HG02798 (cell line): ENCODE measurements around the gene NUDT14.

Experiments
- ATAC-seq: cut with Tn5 transposase; IDR thresholded peaks from one replicate; pipeline ENCODE4 v1.9.1; 2021; ENCODE audit warnings: mild to moderate bottlenecking; ENCODE audit not compliant: unreplicated experiment, poor library complexity

Gene NUDT14

DNA sequence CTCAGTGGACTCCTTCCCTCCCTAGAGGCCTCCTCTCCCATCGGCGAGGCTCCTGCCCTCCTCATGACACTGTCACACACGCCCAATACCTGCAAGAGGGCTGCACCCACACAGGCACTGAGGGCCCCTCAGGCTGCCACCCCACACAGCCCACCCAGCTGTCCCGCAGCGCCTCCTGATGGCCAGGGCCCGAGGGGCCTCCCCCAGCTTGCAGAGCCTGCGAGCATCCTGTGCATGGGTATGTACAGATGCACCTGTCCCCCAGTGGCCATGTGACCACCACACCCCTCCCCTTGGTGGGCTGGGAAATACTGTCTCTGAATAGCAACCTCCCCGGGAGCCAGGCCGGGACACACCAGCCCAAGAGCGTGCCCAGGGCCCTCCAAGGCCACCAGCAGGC, 19.0 kb upstream of the NUDT14 start:
- no peak for ATAC-seq

DNA sequence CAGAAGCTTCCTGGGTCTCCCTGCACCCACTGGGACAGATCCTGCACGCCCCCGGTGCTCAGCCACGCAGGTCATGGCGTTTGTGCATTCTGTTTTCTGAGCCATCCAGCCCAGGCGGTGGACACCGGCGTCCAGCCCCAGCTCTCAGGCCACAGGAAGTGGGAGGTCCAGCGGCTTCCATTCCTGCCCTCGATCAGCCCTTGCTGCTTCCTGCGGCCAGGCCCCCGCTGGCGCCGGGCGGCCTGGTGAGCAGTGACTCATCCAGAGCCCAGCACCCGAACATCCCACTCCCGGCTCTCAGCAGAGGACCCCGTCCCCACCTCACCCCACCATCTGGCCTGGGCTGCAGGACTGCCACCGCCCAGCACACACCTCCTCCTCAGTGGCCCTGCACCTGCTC, 18.0 kb upstream of the NUDT14 start:
- ATAC-seq: no peak

DNA sequence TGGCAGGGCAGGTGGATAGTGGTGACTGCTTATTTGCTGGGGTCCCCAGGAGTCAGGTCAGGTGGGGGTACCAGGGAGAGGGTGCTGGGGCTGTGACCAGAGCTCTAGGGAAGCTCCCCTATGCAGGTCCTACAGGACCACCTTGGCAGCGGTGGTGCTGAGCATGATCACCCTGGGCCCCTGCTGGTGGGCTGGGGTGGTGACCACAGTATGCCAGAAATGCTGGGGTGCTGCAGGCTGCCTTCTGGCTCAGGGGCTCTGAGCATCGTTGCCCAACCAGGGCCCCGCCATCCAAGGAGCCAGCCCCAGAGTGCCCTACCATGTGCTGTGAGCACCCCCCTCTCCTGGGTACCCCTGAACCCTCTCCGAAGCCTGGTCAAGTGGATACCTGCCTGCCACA, 17.5 kb upstream of the NUDT14 start:
- no peak for ATAC-seq

DNA sequence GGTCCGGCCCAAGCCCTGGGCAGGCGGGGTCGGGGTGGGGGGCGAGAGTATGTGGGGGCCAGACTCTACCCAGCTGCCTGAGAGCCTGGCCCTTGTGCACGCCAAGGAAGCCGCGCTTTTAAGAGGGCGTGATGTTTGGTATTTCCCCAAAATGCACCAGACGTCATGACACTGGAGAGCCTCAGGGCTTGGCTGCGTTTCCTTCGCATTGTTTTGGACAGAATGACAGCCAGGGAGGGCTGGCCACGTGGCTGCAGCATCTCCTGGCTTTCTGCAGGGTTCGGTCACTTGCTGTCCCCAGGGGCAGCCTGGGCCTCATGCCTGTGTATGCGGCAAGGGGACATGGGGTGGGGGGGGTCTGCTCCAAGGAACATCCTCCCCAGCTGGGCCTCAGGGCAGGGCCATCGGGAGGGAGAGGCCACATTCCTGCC, 16.1 kb upstream of the NUDT14 start:
- no peak for ATAC-seq

DNA sequence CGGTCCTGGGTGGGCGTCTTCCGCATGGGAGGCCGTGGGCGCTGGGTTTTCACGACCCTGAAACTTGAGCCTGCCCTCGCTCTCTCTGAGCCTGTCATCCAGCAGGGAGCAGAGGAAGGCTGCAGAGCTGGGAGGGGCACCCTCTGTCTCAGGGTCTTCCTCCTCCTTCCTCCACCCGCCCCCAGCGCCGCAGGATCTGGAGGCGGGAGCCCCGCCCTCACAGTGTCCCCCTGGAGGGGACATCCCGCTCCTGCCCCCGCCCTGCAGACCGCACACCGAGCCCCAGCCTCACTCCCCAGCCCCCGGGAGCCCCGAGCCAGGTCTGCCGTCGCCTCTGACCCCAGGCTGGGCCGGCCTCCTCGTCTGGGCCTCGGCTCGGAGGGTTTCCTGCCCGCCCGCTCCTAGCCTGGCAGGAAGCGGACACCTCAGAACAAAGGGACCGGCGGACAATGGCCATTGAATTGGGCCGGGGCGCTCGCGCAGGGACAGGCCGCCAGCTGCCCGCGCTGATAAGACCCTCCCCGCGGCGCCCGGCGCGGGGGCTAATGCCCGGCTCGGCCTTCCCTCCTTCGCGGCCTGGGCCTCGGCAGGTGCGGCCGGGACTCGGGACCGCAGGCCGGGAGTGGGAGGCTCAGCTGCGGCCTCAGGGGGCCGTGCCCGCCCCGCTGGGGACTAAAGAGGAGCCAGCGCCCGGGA, 15.3 kb upstream of the NUDT14 start:
- no peak for ATAC-seq

DNA sequence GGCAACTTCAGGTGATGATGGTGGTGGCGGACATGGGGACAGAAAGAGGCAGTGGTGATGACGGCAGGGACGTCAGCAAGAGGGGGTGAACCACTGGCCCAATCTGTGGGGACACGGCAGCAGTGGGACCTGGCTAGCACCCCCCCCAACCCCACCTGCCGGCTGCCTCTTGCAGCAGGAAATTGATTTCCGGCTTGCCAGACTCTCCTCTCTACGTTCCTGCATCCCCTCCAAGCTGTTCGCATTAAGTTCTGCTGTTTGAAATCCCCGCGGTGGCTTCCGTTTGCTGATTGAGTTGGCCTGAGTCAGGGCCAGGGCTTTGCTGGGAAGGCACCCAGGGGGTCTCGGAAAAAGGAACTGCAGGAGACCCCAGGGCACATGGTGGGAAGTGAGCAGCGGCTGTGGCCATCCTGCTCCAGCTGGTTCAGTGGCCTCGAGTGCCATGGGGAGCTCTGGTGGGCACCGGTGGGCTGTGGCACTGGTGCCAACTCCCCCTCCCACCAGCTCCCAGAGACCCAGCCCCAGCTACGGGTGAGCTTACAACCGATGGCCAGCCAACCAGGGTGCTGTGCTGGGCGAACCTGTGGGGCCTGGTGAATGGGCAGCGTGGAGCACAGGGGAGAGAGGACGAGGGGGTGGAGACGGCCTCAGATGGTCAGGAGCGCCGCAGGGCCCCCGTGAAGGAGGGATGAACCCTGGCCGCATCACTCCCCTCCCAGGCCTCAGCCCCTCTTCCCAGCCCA, 14.6 kb upstream of the NUDT14 start:
- no peak for ATAC-seq

DNA sequence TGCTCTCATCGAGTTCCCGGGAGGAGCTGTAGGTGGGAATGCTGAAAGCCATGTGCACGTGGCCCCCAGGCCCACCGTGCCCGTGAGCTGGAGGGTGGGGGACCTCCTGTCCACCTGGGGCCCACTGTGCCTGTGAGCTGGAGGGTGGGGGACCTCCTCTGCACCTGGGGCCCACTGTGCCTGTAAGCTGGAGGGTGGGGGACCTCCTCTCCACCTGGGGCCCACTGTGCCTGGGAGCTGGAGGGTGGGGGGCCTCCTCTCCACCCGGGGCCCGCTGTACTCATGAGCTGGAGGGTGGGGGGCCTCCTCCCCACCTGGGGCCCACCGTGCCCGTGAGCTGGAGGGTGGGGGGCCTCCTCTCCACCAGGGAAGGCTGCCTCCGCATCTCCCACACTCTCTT, 13.9 kb upstream of the NUDT14 start:
- ATAC-seq: no peak

DNA sequence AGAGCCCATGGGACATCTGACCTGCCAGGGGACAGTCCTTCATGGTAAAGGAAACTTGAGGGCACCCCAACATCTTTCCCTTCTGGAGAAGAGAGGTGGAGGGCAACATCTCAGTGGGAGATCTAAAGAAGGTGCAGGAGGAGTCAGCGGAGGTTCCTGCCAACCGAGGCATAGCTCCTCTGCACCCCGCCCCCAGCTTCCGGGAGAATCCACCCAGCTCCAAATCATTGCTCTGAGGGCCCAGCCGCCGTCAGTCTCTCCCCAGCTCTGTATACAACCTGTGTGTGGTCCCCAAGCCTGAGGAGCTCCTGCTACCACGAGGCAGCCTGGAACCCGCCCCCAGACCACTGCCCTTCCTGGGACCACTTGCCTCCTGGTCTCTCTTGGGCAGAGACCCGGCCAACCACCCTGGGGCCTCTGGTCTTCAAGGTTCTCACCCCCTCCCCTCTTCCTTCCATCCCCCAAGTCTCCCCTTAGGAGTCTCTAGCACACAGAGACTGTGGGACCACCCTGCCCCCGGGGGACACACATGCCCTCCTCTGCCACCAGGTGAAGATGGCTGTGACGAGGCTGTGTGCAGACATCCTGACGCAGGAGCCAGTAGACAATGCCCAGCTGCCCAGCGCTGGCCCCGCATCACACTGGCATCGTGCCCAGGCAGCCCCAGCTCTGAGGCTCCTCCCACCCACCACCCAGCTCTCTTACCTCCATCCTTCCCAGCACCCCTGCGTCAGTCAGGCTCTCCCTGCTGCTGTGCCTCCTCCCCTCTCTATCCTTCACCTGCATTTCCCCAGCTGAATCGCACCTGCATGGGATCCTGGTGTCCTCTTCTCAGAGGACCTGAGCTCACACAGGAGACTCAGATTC, 13.0 kb upstream of the NUDT14 start:
- no peak for ATAC-seq

DNA sequence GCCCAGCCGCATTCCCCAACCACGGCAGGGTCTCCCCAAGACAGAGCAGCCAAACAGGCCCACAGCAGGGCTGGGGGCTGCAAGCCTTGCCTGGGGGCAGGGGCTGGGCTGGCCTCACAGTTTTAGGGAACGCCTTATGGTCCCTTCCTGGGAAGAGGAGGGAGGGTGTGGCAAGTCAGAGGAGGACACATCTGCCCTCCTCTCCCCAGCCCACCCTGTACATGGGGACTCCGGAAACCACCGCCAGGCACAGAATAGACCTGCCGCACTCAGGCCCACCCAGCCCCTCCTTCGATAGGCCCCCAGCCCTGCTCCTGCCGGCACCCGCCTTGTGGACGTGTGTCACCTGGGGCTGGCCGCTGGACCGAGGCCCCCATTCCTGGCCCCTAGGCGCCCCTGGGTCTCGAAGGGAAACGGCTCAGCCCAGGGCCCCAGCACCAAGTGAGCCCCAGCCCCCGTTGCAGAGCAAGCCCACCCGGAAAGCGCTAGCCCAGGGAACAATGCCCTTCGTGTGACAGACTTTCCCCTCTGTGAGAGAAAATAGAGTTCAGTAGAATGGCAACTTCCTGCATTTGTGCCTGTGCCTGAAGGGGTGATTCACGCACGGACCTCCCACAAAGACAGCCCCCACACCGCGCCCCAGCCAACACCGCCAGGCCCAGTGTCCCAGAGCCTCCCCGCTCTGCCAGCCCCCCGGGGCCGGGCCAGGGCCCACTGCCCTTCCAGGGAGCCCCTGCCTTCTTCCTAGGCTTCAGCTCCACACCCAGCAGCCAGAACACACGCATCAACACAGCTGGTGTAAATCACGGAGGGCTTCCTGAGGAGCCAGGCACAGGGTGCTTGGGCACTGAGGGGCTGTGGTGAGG, 12.0 kb upstream of the NUDT14 start:
- no peak for ATAC-seq

DNA sequence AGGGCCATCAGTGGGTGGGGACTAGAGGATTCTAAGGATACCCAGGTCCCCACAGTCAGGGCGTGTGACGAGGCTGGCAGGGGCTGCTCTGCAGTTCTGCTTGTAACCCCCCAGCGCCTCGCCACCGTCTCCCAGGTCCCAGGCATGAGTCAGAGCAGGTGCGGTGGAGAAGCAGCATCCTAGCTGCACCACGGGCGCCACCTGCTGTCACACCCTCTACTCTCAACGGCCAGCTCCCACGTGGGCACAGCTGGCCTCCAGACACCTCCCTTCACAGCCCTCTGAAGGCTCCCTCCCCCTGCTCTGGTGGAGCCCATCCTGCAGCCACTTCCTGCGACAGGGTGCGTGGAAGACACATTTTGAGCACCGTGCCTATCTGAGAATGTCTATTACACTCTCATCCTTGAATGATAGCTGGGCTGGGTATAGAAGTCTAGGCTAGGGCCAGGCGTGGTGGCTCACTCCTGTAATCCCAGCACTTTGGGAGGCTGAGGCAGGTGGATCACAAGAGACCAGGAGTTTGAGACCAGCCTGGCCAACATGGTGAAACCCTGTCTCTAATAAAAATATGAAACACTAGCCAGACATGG, 6.9 kb upstream of the NUDT14 start:
- no peak for ATAC-seq

DNA sequence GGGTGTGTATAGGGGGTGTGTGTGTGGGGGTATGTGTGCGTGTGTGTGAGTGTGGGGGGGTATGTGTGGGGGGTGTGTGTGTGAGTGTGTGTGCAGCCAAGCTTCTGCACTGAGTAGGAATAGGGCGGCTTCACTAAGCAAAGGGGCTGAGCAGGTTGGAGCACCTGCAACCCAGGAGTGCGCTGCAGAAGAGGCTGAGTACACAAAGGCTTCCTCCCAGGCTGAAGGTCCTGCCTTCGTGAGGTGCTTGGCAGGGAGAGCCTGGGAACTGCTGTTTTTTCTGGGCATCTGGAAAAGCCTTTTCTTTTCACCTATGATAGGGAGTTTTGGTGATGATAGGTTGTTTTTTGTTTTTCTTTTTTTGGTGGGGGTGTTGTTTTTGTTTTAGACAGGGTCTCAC, 6.0 kb upstream of the NUDT14 start:
- no peak for ATAC-seq

DNA sequence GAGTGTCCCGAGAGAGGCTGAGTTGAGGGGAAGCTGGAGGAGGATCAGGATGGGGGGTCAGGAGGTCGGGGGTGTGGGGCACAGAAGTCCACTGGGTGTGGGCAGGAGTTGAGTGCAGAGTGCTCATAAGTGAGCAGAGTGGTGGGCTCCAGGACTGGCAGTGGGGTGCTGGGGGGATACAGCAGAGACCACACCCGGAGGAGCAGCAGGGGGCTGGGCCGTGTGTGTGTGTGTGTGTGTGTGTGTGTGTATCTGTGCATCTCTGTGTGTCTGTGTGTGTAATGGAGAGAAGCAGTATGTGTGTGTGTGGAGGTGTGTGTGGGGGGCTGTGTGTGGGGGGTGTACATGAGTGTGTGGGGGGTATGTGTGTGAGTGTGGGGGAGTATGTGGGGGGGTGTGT, 4.9 kb upstream of the NUDT14 start:
- no peak for ATAC-seq

DNA sequence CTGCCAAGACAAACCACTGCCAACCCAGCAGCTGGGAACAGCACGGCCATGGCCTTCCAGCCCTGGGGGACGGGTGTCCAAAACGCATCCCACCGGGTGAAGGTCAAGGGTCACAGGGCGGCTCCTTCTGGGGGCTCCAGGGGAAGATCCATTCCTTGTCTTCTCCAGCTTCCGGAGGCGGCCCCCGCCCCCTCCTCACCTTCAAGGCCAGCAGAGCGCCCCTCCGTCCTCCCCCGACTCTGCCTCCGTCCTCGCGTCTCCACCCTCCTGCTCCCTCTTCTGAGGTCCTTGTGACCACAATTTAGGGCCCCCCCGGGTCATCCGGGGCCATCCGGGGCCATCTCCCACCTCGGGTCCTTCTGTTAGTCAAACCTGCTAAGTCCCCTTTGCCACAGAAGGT, 3.9 kb upstream of the NUDT14 start:
- no peak for ATAC-seq

DNA sequence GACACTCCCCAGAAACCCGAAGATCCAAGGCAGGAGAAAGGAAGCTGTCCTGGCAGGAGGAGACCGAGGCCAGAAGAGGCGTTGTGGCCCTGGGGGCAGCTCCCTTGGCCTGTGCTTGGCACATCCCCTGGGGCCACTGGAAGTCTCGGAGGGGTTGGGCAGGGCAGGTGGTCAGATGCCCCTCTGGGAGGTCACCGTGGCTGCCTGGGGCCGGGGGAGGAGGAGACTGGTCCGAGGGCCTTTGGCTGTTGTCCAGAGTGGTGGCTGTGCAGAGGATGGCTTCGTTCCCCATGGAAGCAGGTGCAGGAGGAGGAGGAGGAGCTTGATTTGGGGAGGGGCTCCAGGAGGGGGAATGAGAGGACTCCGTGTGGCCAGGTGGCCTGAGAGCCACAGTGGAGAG, 3.3 kb upstream of the NUDT14 start:
- no peak for ATAC-seq

DNA sequence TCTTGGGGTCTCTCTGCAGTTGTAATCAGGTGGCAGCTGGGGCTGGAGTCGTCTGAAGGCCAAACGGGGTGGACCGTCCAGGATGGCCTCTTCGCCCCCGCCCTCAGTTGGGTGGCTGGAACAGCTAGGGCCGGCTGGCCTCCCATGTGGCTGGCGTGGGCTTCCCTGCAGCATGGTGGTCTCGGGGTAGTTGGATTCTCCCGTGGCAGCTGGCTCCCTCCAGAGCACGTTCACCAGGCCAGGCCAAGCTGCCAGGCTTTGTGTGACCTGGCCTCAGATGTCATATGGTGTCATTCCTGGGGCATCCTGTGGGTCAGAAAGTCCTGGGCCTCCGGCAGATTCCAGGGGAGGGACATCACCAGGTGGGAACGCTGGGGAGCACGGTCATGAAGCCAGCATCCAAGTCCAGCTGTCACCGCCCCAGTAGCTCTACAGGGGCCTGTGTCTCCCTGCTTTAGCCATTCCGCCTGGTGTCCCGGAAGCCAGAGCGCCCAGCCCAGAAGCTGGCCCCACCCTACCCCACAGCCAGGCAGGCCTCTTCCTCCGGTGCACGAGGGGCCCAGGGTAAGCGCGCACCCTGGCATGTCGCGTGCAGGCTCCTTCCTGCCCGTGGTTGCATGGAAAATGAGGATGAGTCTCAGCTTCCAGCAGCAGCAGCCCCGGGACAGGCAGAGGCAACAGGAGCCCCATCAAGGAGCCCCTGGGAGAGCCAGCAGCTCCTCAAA, 1.3 kb upstream of the NUDT14 start:
- no peak for ATAC-seq

DNA sequence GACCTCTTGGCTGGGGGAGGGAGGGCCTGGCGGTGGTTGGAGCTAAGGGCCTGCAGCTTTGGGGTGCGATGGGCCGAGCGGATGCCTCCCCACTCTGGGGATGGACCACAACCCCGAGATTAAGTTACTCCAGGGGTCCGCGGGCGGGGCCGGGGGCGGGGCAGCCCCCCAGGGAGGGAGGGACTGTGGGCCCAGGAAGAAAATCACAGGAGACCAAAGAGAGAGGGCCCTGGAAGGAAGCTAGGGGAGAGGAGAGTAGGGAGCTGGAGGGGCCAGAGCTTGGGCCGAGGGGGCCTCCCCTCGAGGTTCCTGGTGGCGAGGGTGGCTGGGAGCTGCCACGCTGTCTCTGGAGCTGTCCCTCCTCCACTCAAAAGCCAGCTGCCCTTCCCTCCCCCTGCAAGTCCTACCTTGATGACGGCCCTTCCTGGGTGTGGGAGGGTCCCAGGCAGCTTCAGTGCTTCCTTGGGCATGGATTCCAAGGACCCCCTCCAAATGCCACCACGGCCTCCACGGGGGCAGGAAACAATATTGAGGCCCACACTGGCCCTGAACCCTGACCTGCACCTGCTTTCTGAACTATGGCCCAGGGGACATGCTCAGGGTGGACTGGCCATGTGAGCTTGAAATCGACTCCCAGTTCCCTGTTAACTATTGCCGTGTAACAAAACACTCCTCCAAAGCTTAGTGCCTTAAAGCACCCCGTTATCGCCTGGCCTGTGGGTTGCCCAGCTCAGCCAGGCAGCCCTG, 610 bp upstream of the NUDT14 start:
- no peak for ATAC-seq

DNA sequence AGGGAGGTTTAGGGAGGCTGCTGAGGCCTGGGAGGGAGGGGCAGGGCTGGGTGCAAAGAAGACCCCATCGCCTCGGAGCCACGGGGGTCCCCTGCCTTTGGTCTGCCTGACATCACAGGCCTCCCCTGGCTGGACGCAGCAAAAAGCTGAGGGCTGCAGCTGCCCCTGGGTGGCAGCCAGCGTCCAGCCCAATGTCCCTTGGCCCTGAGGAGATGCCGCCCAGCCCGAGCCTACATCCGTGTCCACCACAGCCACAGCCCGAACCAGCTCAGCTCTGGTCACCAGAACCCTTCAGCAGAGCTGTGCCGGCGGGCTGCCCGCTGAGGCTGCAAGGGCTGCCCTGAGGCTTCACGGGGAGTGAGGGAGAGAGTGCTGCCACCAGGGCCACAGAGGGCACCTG, 1.9 kb downstream of the NUDT14 start:
- ATAC-seq: no peak

DNA sequence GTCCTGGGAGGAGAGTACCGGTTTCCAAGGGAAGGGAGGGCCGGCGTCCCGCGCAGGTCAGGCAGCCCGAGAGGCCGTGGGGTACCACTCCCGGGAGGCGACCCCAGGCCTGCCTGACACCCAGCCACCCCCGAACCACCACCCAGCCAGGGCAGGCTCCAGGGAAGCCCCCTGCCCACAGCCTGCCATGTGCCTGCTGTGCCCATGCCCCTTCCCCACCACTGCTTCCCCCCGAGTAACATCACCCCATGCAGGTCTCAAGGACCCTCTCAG, 2.3 kb downstream of the NUDT14 start:
- ATAC-seq: no peak
